H9 (cell line): ENCODE measurements around the gene LOXHD1. TPM values are rescaled to one million over a fixed set of nuclear protein-coding genes. Genes with fewer than 3 reads are reported as not detected.

ENCODE experiments used
- DNase-seq: peaks from one replicate; pipeline ENCODE4 v3.0.0-alpha.2; 2017
- H2AFZ ChIP-seq: one replicate; pipeline ENCODE4 v1.6.1; 2013; ENCODE audit warnings: mild to moderate bottlenecking, low read length, control low read depth, moderate library complexity
- H2AK5ac ChIP-seq: 2 replicates; pipeline ENCODE4 v1.6.1; 2013; ENCODE audit warnings: low read length, control low read depth, mixed read lengths; ENCODE audit not compliant: insufficient read length
- H2BK120ac ChIP-seq: one replicate; pipeline ENCODE4 v1.6.1; 2013; ENCODE audit warnings: low read depth, mild to moderate bottlenecking, low read length, control low read depth, inconsistent platforms; ENCODE audit not compliant: poor library complexity, severe bottlenecking
- H2BK12ac ChIP-seq: 2 replicates; pipeline ENCODE4 v1.6.1; 2013; ENCODE audit warnings: low read length, control low read depth, mixed read lengths, low read depth; ENCODE audit not compliant: insufficient read length
- H2BK15ac ChIP-seq: 2 replicates; pipeline ENCODE4 v1.6.1; 2013; ENCODE audit warnings: low read depth, low read length, control low read depth
- H2BK20ac ChIP-seq: one replicate; pipeline ENCODE4 v1.6.1; 2013; ENCODE audit warnings: low read depth, mild to moderate bottlenecking, low read length, control low read depth, inconsistent platforms; ENCODE audit not compliant: poor library complexity, severe bottlenecking
- H2BK5ac ChIP-seq: 2 replicates; pipeline ENCODE4 v1.6.1; 2013; ENCODE audit warnings: low read length, control low read depth, mixed read lengths; ENCODE audit not compliant: insufficient read length
- H3K14ac ChIP-seq: 2 replicates; pipeline ENCODE4 v1.6.1; 2013; ENCODE audit warnings: low read length, control low read depth; ENCODE audit not compliant: insufficient read depth
- H3K18ac ChIP-seq: 2 replicates; pipeline ENCODE4 v1.6.1; 2013; ENCODE audit warnings: low read depth, mild to moderate bottlenecking, mixed read lengths, low read length, control low read depth; ENCODE audit not compliant: insufficient read length
- H3K23ac ChIP-seq: 2 replicates; pipeline ENCODE4 v1.6.1; 2013; ENCODE audit warnings: low read length, control low read depth, mixed read lengths, low read depth; ENCODE audit not compliant: insufficient read length
- H3K23me2 ChIP-seq: 2 replicates; pipeline ENCODE4 v1.6.1; 2013; ENCODE audit warnings: low read depth, mild to moderate bottlenecking, mixed read lengths, low read length, control low read depth; ENCODE audit not compliant: insufficient read length, poor library complexity, severe bottlenecking
- H3K27ac ChIP-seq: 2 replicates; pipeline ENCODE4 v1.5.1; 2013; ENCODE audit warnings: low read length, control low read depth, mixed read lengths, low read depth; ENCODE audit not compliant: insufficient read length
- H3K27me3 ChIP-seq: 2 replicates; pipeline ENCODE4 v1.6.1; 2013; ENCODE audit warnings: low read length, control low read depth, inconsistent platforms; ENCODE audit not compliant: insufficient read depth
- H3K4ac ChIP-seq: 2 replicates; pipeline ENCODE4 v1.6.1; 2013; ENCODE audit warnings: low read depth, mild to moderate bottlenecking, control low read depth, inconsistent platforms, low read length, moderate library complexity
- H3K4me1 ChIP-seq: 2 replicates; pipeline ENCODE4 v1.6.1; 2013; ENCODE audit warnings: low read length, control low read depth, inconsistent platforms; ENCODE audit not compliant: insufficient read depth
- H3K4me2 ChIP-seq: 2 replicates; pipeline ENCODE4 v1.6.1; 2013; ENCODE audit warnings: low read length, control low read depth, mixed read lengths; ENCODE audit not compliant: insufficient read length, insufficient read depth
- H3K56ac ChIP-seq: 2 replicates; pipeline ENCODE4 v1.6.1; 2013; ENCODE audit warnings: low read depth, mild to moderate bottlenecking, mixed read lengths, low read length, control low read depth; ENCODE audit not compliant: insufficient read length
- H3K79me1 ChIP-seq: 2 replicates; pipeline ENCODE4 v1.6.1; 2013; ENCODE audit warnings: low read depth, mild to moderate bottlenecking, moderate library complexity, low read length, control low read depth, inconsistent platforms; ENCODE audit not compliant: insufficient read depth, poor library complexity, severe bottlenecking
- H3K79me2 ChIP-seq: 2 replicates; pipeline ENCODE4 v1.6.1; 2013; ENCODE audit warnings: low read length, control low read depth, inconsistent platforms; ENCODE audit not compliant: insufficient read depth
- H3K9ac ChIP-seq: 2 replicates; pipeline ENCODE4 v1.6.1; 2013; ENCODE audit warnings: low read length, control low read depth, mixed read lengths; ENCODE audit not compliant: insufficient read length; ENCODE audit errors: extremely low read depth
- H3K9me3 ChIP-seq: one replicate; pipeline ENCODE4 v1.6.1; 2013; ENCODE audit warnings: low read depth, low read length, inconsistent platforms; ENCODE audit not compliant: control insufficient read depth
- H3T11ph ChIP-seq: one replicate; pipeline ENCODE4 v1.6.1; 2013; ENCODE audit warnings: mild to moderate bottlenecking, low read length, control low read depth, inconsistent platforms
- H4K20me1 ChIP-seq: one replicate; pipeline ENCODE4 v1.6.1; 2013; ENCODE audit not compliant: control insufficient read depth, insufficient read length, insufficient read depth
- H4K5ac ChIP-seq: 2 replicates; pipeline ENCODE4 v1.6.1; 2013; ENCODE audit warnings: low read depth, mild to moderate bottlenecking, mixed read lengths, low read length, control low read depth; ENCODE audit not compliant: insufficient read length
- H4K8ac ChIP-seq: replicated peaks from 2 replicates; pipeline ENCODE4 v1.6.1; 2013; ENCODE audit warnings: low read length, control low read depth, mixed read lengths, low read depth; ENCODE audit not compliant: insufficient read length
- H4K91ac ChIP-seq: 2 replicates; pipeline ENCODE4 v1.6.1; 2013; ENCODE audit warnings: low read depth, mild to moderate bottlenecking, moderate library complexity, mixed read lengths, low read length, control low read depth; ENCODE audit not compliant: insufficient read length
- H3K27ac Mint-ChIP-seq, 3 experiments: 2 replicates in 2 of 3; 3 replicates in 1 of 3; pipeline ENCODE4 v1.8.0; 2020 to 2021; ENCODE audit warnings: mixed read lengths in 3 of 3, mild to moderate bottlenecking in 1 of 3, moderate library complexity in 1 of 3
- H3K27me3 Mint-ChIP-seq: 2 replicates; pipeline ENCODE4 v1.8.0; 2021; ENCODE audit warnings: low read depth, mild to moderate bottlenecking, moderate library complexity, mixed read lengths
- H3K36me3 Mint-ChIP-seq, 3 experiments: 2 replicates in 2 of 3; 3 replicates in 1 of 3; pipeline ENCODE4 v1.8.0; 2020 to 2021; ENCODE audit warnings: low read depth in 3 of 3, mixed read lengths in 3 of 3; ENCODE audit not compliant: insufficient read depth in 1 of 3
- H3K4me1 Mint-ChIP-seq, 2 experiments: 2 replicates each; pipeline ENCODE4 v1.8.0; 2020; ENCODE audit warnings: mixed read lengths in 2 of 2
- H3K4me3 Mint-ChIP-seq, 2 experiments: 2 replicates in 1 of 2; 3 replicates in 1 of 2; pipeline ENCODE4 v1.8.0; 2020 to 2021; ENCODE audit warnings: mild to moderate bottlenecking in 2 of 2, mixed read lengths in 2 of 2, moderate library complexity in 1 of 2
- H3K9me3 Mint-ChIP-seq, 2 experiments: 2 replicates in 1 of 2; 3 replicates in 1 of 2; pipeline ENCODE4 v1.8.0; 2020; ENCODE audit warnings: mild to moderate bottlenecking in 2 of 2, mixed read lengths in 2 of 2, moderate library complexity in 1 of 2
- CTCF ChIP-seq: fragments of 200-600 bp; sonication (generic); conservative IDR thresholded peaks from 3 replicates; pipeline ENCODE4 v1.8.0; 2021; ENCODE audit warnings: antibody characterized with exemption, mild to moderate bottlenecking
- WGBS: extraction: QIAGEN DNeasy Blood & Tissue Kit; methylation state at CpG from one replicate; pipeline ENCODE4 v1.1.7; 2013; ENCODE audit warnings: missing lambda C conversion rate, low lambda C conversion rate, mixed read lengths; ENCODE audit not compliant: insufficient read length; ENCODE audit errors: extremely low coverage; 5-methylcytosine and 5-hydroxymethylcytosine counted together
- total RNA-seq: library from RNA; stranded (reverse); gene quantifications from 2 replicates; pipeline ENCODE4 v1.2.1, GENCODE V29; 2021

LOXHD1 gene
- total RNA-seq, 1 experiment from 2014 or later, result 0.07 TPM

DNA sequence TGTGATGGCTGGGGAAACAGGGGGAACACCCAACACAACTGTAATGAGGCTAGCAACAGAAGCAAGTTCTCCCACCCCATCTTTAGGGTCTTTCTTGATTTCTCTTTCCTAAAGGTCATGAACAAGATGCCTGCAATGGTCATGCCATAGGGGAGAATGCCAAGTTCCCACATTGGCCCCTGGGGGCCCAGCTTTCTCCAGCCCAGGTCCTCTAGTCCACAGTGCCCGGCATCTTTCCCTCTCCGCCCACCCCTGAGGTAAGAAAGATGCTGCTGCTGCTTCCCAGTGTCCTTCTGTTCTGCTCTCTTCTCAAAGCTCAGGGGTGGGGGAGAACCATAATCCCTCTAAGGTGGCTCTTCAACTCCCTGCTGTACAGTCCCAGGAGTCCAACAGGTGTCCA is 78.0 kb downstream of the LOXHD1 start:
- Histone ChIP-seq H2BK20ac (no peak overlapping the region), H3K14ac (no peak overlapping the region; the same call in 1 of the 2 replicates), H3K9ac (no peak overlapping the region), H3K23me2 (no peaks in the 10 kb centered on the region), H2BK120ac (no peak overlapping the region), H3K9me3 (no peaks in the 10 kb centered on the region), H2BK15ac (no peak overlapping the region), H3K23ac (no peak overlapping the region), H3K27me3 (no peaks in the 10 kb centered on the region), H4K5ac (no peak overlapping the region), H4K8ac (no peak overlapping the region), H3K27ac (no peak overlapping the region), H2BK12ac (no peak overlapping the region), H4K91ac (no peak overlapping the region), H3K56ac (no peak overlapping the region), H3K79me1 (no peaks in the 10 kb centered on the region), H2AK5ac (no peak overlapping the region), H3K79me2 (no peaks in the 10 kb centered on the region), H4K20me1 (no peaks in the 10 kb centered on the region), H2BK5ac (no peak overlapping the region), H3T11ph (no peak overlapping the region), H3K18ac (no peak overlapping the region), H3K4me1 (no peaks in the 10 kb centered on the region), H3K4ac (no peak overlapping the region), H2AFZ (no peak overlapping the region), H3K4me2 (no peak overlapping the region)
- Mint-ChIP-seq H3K4me3 (no peak overlapping the region), H3K4me1 (no peaks in the 10 kb centered on the region; a peak in 1 of 4 replicates), H3K27ac (no peak overlapping the region), H3K27me3 (peaks cover 5% of the 10 kb centered on the region), H3K36me3 (peaks cover 3 to 7% (median 4%) of the 10 kb centered on the region in 3 experiments; a peak in 3 of 7 replicates), H3K9me3 (peaks cover 12 to 16% of the 10 kb centered on the region in 2 experiments)
- WGBS, result no CpG with 5 or more reads among the region's 2 CpGs
- no peak for TF ChIP-seq CTCF
- DNase-seq, result no peak
